ENCODE measurements around the gene SAP25. TPM values are rescaled to one million over a fixed set of nuclear protein-coding genes. Genes with fewer than 3 reads are reported as not detected.

Gene SAP25
- total and polyA plus RNA-seq, 11 donors = 0.30 to 2.3 (median 0.65) TPM; not detected in 4

DNA sequence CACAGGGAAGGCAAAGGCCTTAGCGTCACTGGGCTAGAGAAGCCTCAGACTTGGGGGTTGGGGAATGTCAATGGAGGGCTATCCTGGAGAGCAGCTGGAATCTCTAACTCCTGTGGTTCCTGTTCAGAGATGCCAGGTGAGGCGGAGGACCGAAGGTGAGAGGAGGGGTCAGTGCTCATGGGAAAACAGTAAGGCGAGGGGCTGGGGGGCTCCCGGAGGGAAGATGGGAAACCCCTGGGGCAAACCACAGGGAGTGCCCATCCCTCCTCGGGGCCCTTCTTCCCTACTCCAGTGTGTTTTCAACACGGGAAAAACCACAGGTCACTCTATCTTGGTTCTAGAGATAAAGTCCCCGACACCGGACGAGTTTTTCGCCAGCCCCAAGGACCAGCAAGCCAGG, 8.9 kb upstream of the SAP25 start:
- Histone ChIP-seq H3K27me3 (no peaks in the 10 kb centered on the region), H3K4me1 (peaks cover 6 to 45% (median 35%) of the 10 kb centered on the region in 12 donors), H3K27ac (peak overlapping the region in 7 of 12 donors; percentile 48 to 99 (median 96)), H3K9me3 (no peaks in the 10 kb centered on the region), H3K4me3 (peak overlapping the region in 4 of 12 donors; percentile 88 to 100 (median 95)), H3K36me3 (peaks cover 2 to 53% (median 44%) of the 10 kb centered on the region in 9 donors)
- TF ChIP-seq, protein P1, sequence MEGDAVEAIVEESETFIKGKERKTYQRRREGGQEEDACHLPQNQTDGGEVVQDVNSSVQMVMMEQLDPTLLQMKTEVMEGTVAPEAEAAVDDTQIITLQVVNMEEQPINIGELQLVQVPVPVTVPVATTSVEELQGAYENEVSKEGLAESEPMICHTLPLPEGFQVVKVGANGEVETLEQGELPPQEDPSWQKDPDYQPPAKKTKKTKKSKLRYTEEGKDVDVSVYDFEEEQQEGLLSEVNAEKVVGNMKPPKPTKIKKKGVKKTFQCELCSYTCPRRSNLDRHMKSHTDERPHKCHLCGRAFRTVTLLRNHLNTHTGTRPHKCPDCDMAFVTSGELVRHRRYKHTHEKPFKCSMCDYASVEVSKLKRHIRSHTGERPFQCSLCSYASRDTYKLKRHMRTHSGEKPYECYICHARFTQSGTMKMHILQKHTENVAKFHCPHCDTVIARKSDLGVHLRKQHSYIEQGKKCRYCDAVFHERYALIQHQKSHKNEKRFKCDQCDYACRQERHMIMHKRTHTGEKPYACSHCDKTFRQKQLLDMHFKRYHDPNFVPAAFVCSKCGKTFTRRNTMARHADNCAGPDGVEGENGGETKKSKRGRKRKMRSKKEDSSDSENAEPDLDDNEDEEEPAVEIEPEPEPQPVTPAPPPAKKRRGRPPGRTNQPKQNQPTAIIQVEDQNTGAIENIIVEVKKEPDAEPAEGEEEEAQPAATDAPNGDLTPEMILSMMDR (IDR thresholded peaks at IDR 0.05) = no peak
- TF ChIP-seq POLR2A (IDR thresholded peaks at IDR 0.05) = no peak
- WGBS, 4 donors = 52 to 62% (median 55%) methylated on average over 11 of the region's 11 CpGs
- intact Hi-C loops (cut with DNase I) = loop anchor here in 3 of 10 donors (5.0 to 10.0 kb wide), 2 partner anchors 92 to 95 kb away; partner anchors contain the start of gene GNB2 (in 2 of the 3)
- ATAC-seq (no peak), DNase-seq (no peak)

DNA sequence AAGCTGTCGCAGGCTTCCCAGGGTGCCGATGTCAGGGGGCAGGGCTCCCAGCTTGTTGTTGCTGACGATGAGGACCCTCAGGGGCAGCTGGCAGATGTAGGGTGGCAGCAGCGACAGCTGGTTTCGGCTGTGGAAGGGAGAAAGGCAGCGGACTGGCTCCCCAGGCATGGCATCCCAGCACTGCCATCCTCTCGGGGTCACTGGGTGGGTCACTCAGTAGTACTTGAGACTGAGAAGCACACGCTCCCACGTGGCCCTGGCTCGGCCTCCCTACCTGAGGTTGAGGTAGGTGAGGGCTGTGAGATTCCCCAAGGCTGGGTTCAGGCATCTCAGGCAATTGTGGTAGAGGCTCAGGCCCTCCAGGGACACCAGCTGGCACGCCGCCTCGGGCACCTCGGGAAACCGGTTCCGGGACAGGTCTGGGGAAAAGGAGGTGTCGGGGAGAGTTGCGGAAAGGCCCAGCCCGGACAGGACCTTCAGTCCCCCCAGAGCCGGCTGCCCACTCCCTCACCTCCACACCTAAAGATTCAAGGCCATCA, 8.4 kb upstream of the SAP25 start:
- peak overlapping the region in 2 of 12 donors; percentile 98 to 99 for H3K27ac ChIP-seq

DNA sequence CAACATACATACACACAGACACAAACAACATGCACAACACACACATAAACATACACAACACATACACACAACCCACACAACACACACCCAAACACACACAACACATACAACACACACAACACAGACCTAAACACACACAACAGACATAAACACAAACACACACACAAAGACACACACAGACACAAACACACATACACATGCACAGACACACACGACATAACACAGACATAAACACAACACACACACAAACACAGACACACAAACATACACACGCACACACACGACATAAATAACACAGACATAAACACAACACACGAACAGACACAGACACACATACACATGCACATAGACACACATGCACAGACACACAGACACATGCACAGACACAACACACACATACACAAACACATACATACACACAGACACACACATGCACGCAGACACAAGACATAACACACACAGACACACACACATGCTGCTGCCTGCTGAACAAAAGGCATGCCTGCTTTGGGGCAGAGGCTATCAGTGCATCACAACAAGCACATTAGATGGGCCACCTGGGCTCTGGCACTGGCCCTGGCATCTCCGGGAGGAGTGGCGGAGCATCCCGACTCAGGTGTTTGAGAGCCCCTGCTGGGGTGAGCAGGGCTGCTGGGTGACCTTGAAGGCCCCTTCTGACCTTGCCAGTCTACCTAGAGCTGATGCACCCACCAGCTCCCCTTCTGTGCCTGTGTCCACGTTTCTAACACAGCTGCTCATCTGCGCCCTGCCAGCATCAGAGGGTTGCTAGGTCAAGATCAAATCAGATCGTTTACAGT, 7.0 kb upstream of the SAP25 start:
- intact Hi-C loops (cut with DNase I) = loop anchor here in 3 of 10 donors (5.0 to 10.0 kb wide), 2 partner anchors 94 to 97 kb away; partner anchors contain the start of gene GNB2 (in 2 of the 3)

More for the DNA sequence above, 8.4 kb upstream of the SAP25 start:
- no peak for ATAC-seq
- DNase-seq = peak in 1 of 5 donors; percentile 56
- H3K9me3 ChIP-seq = no peaks in the 10 kb centered on the region
- intact Hi-C loops (cut with DNase I) = loop anchor here in 3 of 10 donors (5.0 to 10.0 kb wide), 2 partner anchors 93 to 95 kb away; partner anchors contain the start of gene GNB2 (in 2 of the 3)
- peaks cover 2 to 58% (median 49%) of the 10 kb centered on the region in 9 donors for H3K36me3 ChIP-seq
- peaks cover 6 to 41% (median 33%) of the 10 kb centered on the region in 12 donors for H3K4me1 ChIP-seq
- H3K27me3 ChIP-seq = no peaks in the 10 kb centered on the region
- H3K4me3 ChIP-seq = no peak overlapping the region
- no peak for TF ChIP-seq POLR2A (IDR thresholded peaks at IDR 0.05)
- TF ChIP-seq, protein P1 (IDR thresholded peaks at IDR 0.05) = no peak
- 72 to 82% (median 81%) methylated on average over 16 to 20 of the region's 20 CpGs for WGBS, 4 donors

More for the DNA sequence above, 7.0 kb upstream of the SAP25 start:
- TF ChIP-seq, protein P1 (IDR thresholded peaks at IDR 0.05) = no peak
- no peak for TF ChIP-seq POLR2A (IDR thresholded peaks at IDR 0.05)
- 82 to 89% (median 86%) methylated on average over 9 to 11 of the region's 11 CpGs for WGBS, 4 donors
- H3K4me3 ChIP-seq = no peak overlapping the region
- H3K27ac ChIP-seq = no peak overlapping the region
- ATAC-seq (no peak), DNase-seq (peak in 1 of 5 donors; percentile 46)
- no peaks in the 10 kb centered on the region for H3K27me3 ChIP-seq
- H3K9me3 ChIP-seq = no peaks in the 10 kb centered on the region
- peaks cover 5 to 73% (median 64%) of the 10 kb centered on the region in 9 donors for H3K36me3 ChIP-seq
- peaks cover 6 to 36% (median 32%) of the 10 kb centered on the region in 12 donors for H3K4me1 ChIP-seq
